HG02943 (cell line): ENCODE results near the gene LRTM2.
A peak's percentile ranks its signal among the peaks of the same experiment; 100 is the strongest.

ENCODE experiments used
- ATAC-seq: cut with Tn5 transposase; IDR thresholded peaks from one replicate; pipeline ENCODE4 v1.9.1; 2021; ENCODE audit warnings: mild to moderate bottlenecking, low read depth, moderate library complexity; ENCODE audit not compliant: unreplicated experiment

The LRTM2 gene

DNA sequence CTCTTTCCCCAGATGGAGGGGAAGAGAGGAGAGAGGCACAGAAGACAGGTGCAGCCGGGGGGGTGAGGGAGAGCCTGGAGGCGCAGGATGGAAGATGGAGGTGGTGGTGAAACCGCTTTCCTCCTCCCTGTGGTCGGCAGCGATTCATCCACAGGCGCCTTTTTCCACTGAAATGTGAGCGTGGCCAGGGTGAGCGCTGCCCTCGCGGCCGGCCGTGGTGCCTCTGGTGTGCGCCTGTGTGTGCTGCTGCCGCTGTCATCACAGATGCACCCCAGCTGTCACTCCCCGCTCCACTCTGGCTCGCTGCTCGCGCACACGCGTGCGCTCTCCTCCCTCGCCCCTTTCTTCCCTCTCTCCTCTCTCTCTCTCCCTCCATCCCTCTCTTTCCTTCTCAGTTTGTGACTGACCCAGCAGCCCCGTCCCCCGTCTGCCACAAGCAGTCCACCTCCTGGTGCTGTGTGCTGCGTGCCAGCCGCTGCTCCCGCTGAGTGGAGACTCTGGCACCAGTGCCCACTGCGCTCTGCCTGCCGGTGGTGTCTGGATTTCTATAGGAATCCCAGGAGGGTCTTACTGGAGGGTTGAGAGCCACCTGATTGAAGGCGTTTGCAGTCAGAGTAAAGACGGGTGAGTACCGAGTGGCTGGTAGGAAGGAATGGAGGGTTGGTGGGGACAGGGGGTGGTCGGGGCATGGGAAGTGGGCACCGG lies at the start of gene LRTM2:
Gene LRTM2, plus strand, starts transcription at position 375 of the 705 bp plus-strand sequence. CDS start 7,584 bp downstream, outside the sequence.
- no peak for ATAC-seq

DNA sequence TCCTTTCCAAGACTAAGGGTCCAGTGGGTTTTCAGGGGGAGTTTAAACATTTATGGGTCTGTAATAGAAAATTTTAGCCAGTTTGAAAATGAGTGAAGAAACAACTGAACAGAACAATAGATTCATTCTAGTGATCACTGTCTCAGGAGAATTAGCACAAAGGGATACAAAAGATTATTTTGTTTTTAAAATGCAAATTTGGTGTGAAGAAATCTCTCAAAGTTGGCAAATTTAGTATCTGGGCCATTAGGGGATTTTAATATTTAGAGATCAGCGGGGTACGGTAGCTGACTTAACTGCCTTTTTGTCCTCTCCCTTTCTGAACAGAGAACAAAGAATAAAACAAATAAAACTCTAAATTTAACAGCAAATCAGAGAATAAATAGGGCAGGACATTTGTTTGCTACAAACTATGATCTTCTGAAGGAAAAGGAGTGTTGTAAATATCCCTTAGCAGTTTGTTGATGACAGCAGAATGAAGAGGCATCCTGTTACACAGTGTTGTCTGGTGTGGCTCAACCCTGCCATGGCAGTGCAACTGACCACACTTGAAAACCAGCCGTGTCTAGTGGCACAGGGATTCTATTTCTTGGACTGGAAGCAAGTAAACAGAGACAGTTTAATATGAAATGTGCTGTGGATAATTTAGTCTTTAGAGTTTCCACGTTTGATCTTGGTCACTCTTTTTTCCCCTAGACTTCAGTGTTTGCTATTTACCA lies 46.3 kb upstream of the LRTM2 start:
- ATAC-seq, result no peak

DNA sequence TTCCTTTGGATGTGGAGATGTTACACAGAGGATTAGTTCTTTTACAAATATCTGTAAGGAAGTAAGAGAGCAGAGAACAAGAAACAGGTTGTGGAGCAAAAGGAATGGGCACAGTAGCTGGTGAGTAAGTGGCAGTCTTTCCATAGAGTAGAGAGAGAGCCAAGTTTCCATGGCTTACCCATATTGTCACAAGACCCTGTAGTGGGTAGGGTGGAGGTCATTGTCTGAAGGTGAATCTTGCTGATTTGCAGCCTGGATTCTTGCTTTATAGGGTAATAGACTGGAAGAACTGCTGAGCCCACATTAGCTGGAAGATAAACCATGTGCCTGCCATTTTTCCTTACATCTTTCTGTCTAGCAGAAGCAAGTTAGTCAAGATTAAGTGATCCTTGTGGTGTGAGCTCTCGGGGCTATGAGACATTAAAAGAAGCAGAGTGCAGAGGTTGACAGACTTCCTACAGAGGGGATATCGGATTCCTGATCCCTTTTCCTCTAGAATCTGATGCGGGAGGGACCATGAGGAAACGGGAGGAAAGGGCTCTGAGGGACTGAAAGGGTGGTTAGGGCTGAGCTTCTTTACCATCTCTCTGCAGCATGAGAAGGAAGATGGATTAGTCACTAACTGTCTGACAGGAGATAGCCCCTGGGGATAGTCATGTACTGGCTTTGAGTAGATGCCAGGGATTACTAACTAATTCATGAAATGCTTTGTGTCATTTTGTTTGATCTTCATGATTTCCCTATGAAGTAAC lies 44.0 kb upstream of the LRTM2 start:
- ATAC-seq, result no peak

DNA sequence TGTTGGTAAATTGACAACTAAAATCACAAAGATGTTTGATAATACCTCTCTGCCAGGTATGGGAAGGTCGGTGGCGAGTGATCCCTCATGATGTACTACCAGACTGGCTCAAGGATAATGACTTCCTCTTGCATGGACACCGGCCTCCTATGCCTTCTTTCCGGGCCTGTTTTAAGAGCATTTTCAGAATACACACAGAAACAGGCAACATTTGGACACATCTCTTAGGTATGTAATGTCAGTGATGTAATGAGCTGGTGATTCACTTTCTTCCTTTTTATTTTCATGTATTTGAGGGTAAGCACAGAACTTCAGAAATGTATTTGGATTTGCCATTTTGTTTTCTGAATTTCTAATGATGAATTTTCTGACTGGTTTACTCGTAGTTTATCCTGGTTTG lies 42.6 kb upstream of the LRTM2 start:
- no peak for ATAC-seq

DNA sequence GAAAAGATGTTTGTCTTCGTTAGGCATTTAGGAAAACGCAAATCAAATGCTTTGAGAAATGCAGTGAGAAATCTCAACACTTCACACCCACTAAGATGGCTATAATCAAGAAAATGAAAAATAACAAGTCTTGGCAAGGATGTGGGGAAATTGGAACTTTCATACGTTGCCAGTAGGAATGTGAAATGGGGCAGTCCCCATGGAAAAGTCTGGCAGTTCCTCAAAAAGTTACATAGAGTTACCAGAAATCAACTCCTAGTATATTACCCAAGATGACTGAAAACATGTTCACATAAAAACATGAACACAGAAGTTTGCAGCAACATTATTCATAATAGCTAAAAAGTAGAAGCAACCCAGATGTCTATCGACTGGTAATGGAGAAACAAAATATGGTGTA lies 41.5 kb upstream of the LRTM2 start:
- ATAC-seq, result no peak

DNA sequence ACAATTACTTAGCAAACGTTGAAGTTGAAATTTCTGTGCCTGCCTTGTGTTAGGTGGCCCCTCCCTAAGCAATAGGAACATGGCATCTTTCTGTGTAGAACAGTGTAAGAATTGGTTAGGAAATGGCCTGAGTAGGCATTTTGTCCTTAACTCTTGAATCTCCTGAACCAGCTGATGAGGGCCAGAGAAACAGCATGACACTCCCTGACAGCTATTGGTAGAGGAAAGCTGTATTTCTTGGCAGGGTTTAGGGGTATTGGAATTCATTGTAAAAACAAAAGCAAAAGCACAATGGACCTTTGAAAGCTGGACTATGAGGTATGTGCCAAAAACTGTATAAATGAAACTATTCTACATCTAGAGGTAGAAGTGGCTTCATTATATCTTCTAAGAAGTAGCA lies 40.6 kb upstream of the LRTM2 start:
- no peak for ATAC-seq

DNA sequence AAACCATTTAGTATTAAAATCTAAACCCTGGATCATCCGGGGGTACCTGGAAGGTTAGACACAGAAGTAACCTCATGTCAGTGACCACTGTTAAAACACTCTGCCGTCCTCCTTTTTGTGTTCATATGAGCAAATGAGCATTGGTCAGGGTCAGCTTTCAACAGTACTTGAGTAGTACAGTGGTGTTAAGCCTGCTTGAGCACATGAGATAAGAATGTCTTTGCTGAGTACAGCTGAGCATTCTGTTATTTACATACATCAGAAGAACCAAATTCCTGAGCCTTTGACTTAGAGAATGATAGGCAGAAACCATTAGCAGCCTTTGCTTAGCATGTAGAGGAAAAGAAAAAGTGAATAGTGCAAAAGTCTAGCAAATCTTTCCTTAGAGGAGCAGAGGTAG lies 38.6 kb upstream of the LRTM2 start:
- ATAC-seq, result no peak

DNA sequence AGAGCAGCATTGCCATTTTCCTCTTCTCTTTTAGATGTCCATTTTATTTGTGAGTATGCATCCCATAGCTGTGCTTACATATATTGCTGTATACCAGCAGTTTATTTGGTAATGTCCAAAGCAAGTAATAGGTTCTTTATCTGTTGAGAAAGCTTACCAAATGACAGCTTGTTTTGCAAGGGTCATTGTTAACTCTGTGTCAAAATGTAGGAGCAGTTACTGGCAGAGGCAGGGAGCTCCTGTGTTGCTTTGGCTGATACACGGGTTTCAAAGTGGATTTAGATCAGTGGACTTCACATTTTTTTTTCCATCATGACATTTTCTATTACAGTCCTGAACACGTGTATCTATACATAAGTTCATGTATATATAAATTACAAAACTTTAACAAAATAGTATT lies 38.1 kb upstream of the LRTM2 start:
- no peak for ATAC-seq

DNA sequence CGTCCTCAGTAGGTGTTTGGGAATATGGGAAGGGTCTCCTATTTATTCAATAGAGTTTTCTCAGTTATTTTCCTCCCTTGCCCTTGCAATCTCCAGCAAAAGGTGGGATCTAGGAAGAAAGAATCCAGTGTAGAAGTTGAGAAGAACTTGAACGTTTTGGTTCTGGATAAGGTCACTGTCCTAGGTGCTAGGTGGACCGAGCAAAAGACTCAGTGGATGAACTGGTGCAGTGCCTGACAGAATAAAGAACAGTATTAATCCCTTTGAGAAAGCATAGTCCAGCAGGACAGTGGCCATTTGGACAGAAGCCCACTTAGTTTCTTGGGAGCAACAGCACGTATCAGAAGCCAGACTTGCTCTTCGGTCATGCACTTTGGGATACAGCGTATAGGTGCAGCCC lies 32.7 kb upstream of the LRTM2 start:
- ATAC-seq, result no peak

DNA sequence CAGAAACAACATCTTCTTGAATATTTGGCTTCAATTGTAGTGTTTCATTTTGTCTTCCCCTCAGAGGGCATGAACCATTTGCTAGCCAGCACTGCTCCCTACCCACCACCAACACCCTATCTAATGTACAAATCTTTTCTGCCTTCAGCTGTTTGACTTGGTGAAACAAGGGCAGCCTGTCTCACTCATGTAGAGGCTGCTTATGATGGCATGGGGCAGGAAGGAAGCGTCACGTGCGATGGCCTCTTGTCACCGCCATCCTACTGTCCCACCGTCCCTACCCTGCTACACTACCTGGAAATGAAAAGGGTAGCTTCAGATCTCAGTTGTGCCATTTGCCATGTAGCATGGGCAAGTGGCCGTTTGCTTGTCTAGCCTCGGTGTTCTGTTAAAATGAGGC lies 29.9 kb upstream of the LRTM2 start:
- ATAC-seq, result no peak

DNA sequence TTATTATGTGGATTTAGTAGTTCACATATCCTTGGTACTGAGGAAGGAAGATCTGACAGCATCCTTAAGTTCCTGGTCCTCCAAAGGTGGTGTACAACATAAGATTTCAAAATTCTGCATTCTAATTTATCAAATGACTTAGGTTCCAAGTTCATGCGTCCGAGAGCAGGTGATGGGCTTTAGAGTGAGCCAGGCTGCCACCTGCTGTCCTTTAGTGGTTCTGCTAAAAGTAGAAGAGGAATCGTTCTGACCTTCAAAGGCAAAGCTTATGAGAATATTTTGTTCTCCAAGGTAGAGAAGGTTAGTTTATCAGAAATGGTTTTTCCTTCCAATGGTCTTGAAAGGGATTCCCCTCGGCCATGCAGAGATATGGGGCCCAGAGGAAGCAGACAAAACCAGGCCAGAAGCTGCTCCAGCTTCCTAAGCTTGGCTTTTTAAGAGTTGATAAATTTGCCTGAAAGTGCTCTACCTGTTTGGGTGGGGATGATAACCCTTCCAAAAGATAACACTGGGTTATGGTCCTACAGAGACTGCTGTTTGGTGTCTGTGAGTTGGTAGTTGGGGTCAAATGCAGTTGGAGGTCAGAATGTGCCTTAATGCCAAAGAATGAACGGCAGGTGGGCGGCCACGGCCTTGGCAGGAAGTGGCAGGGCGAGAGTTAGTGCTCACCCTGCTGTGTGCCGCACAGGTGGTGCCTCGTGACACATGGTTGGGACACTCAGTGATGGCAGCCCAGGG lies 29.1 kb upstream of the LRTM2 start:
- no peak for ATAC-seq

DNA sequence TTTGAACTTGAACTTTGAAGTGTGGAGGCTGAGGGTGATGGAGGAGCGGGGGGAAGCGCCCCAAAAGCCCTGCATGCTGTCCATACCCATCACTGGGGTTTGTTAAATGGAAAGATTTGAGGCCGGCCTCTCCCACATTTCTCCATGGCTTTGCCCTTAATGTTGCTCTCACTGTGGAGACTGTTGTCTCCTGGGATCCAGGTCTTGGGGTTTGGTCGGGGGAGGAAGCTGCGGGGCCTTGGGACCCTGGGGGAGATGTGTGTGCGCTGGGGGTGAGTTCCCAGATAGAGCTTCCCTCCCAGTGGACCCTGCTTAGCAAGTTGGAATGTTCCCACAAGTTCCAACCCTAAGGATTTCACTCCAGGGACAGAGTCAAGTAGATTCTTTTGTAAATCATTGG lies 28.0 kb upstream of the LRTM2 start:
- ATAC-seq, result no peak

DNA sequence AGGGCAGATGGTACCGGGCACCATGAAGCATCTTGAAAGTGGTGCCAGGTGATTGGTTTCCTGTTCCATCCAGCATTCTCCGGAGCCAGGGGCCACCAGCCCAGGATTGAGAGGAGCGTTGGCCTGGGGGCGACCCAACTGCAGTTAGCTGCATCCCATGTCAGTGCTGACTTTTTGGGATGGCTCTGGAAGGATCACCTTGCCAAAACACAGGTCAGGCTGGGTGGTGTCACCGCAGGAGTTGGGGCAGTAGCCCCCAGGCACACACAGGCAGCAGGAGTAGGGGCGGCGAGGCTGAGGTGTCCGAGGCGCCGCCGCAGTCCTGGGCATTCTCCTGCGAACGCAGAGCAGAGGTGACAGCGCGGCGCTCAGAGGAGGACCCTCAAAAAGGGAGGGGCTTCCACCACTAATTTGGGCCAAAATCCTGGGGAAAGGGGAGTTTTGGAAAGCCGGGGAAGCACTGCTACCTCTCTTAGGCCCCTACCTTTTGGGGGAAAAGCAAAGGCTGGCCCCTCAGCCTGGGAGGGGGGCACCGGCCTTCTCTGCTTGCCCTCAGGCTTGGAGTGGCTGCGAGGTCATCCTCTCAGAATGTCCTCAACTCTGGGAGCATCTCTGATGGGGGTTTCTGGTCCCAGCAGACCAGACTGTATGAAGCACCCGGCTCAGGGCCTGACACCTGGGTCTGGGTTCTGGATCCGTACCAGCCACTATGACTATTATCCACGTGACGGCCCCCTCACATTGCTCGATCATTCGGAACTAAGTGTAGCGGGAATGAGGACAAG lies 26.7 kb upstream of the LRTM2 start:
- no peak for ATAC-seq

DNA sequence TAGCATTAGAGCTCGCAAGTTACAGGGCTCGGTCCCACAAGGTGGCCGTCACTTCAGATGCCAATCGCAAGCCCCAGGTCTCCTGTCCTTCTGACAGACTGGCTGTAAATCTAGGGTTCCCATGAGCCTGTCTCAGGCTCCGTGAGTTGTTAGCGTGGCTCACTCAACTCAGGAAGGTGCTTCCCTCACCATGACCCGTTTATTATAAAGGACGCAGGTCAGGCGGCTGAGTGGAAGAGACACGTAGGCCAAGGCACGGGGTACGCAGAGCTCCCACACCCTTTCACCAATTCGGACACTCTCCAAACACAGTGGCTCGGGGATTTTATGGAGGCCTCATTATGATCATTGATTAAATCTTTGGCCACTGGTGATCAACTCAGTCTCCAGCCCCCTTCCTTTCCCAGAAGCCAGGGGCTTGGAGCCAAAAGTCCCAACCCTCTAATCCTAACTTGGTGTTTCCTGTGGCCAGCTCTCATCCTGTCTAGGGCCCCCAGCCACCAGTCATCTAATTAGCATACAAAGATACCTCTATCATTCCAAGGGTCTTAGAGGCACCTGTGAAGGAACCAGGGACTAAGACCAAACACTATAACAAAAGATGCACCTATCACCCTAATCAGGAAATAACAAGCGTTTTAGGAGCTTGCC lies 25.8 kb upstream of the LRTM2 start:
- no peak for ATAC-seq

DNA sequence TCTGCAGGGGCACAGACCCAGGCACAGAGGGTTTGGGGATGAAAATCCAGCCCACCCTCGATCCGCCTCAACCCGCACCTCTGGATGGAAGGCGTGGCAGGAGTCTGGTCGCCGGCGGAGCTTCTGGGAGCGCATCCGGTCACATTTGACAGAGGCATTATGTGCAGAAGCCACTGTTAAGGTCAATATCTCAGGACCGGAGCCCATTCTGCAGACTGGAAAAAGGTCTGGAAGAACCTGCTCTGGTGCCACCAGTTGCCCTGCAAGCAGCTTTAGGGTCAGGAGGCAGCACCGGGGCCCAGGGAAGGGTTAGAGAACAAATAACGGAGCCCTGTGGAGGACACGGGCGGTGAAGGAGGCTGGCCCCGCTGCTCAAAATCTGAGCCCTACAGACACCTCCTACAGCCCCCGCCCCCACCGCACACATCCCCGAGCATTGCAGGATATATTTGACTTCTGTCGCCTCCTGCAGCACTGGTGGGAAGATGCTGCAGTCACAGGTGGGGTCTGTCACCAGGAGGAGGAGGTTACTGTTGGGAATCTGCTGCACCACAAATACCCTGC lies 25.1 kb upstream of the LRTM2 start:
- ATAC-seq, result no peak

DNA sequence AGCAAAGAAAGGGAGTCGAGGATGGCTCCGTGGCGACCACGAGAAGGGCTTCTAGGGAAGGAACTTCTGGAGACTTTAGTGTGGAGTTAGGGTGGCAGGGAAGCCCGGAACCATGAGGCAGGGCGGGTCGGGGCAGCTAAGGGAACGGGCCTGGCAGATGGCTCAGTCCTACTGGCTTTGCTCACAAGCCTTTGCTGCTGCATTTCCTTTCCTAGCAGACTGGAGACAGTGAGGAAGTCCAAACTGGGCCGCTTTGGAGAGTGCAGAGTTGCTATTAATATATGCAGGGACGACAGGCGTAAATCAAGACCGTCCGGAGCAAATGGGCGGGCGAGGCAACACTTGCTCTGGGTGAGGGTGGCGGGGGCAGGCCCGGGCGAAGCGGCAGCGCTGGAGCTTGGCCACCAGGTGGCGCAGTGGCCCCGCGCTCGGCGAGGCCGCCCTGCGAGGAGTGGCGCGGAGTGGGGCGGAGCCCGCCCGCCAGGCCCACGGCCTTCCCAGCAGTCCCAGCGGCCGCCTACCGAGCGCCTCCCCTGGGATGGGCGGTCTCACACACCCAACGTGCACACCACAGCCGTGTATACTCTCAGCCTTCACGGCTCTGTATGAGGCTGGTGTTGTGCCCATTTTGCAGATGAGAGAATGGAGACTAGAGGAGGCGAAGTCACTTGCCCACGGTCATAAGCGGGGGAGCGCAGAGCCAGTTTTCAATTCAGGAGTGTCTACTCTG lies 24.4 kb upstream of the LRTM2 start:
- peak; percentile 85 for ATAC-seq

DNA sequence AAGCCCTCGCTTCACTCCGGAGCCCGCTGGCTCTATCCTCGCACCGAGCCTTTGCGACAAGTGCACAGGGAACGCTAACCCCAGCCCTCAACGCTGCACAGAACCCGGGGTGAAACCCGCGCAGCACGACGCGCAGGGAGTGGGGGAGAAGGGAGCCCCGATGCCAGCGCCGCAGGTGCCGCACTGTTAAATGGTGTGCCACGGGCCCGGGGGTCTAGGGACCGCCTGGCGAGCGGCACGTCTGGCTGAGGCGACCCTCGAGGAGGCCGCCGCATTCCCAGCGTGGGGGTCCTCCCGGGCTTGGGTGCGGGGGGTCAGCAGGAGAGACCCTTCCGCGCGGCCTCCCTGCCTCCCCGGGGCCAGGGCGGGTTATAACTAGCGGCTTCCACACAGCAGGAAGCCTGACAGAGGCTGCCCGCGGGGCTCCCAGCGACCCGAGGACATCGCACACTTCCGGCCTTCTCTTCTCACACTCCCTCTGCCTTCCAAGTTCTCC lies 23.8 kb upstream of the LRTM2 start:
- ATAC-seq, result peak; percentile 32
